Smooth muscle cell (in vitro differentiated cells): Measurements from ENCODE around the gene COPS6. TPM values are rescaled to one million over a fixed set of nuclear protein-coding genes. Genes with fewer than 3 reads are reported as not detected.

ENCODE experiments used
- DNase-seq: peaks from one replicate; lab custom pipeline; 2025; ENCODE audit not compliant: unreplicated experiment; lab: John Stamatoyannopoulos, UW
- H2AFZ ChIP-seq: fragments of 200-600 bp; sonication (generic); 2 replicates; pipeline ENCODE4 v1.6.0; 2016; ENCODE audit warnings: antibody characterized with exemption, low read depth, mild to moderate bottlenecking
- H3F3A ChIP-seq: fragments of 200-600 bp; sonication (generic); 2 replicates; pipeline ENCODE4 v1.6.0; 2017; ENCODE audit warnings: antibody characterized with exemption, low read depth
- H3K27ac ChIP-seq: fragments of 200-600 bp; sonication (generic); 2 replicates; pipeline ENCODE4 v1.5.1; 2016; ENCODE audit warnings: low read depth, mild to moderate bottlenecking
- H3K27me3 ChIP-seq: fragments of 200-600 bp; sonication (generic); 2 replicates; pipeline ENCODE4 v1.6.1; 2016; ENCODE audit warnings: low read depth, mild to moderate bottlenecking
- H3K36me3 ChIP-seq: fragments of 200-600 bp; sonication (generic); 2 replicates; pipeline ENCODE4 v1.5.1; 2016; ENCODE audit warnings: low read depth
- H3K4me1 ChIP-seq: fragments of 200-600 bp; sonication (generic); 2 replicates; pipeline ENCODE4 v1.5.1; 2016; ENCODE audit warnings: low read depth
- H3K4me2 ChIP-seq: fragments of 200-600 bp; sonication (generic); 2 replicates; pipeline ENCODE4 v1.6.0; 2016; ENCODE audit warnings: mild to moderate bottlenecking
- H3K4me3 ChIP-seq: fragments of 200-600 bp; sonication (generic); 2 replicates; pipeline ENCODE4 v1.5.1; 2016; ENCODE audit warnings: mild to moderate bottlenecking
- H3K79me2 ChIP-seq: fragments of 200-600 bp; sonication (generic); 2 replicates; pipeline ENCODE4 v1.6.0; 2016; ENCODE audit warnings: low read depth, mild to moderate bottlenecking
- H3K9ac ChIP-seq: fragments of 200-600 bp; sonication (generic); 2 replicates; pipeline ENCODE4 v1.6.0; 2016; ENCODE audit warnings: low read depth
- H3K9me3 ChIP-seq: fragments of 200-600 bp; sonication (generic); replicated peaks from 2 replicates; pipeline ENCODE4 v1.5.1; 2016; ENCODE audit warnings: low read depth
- H4K20me1 ChIP-seq: fragments of 200-600 bp; sonication (generic); 2 replicates; pipeline ENCODE4 v1.6.0; 2016; ENCODE audit warnings: low read depth
- WGBS: methylation state at CpG from one replicate; pipeline ENCODE4 v1.1.7; 2016; ENCODE audit warnings: low lambda C conversion rate; 5-methylcytosine and 5-hydroxymethylcytosine counted together
- polyA plus RNA-seq: library from polyadenylated mRNA; unstranded; fragments of >200 nt; fragmentation: Nextera tagmentation; extraction: Ambion mirVana; gene quantifications from 2 replicates; pipeline ENCODE4 v1.2.1, GENCODE V29; 2016
- total RNA-seq: library from RNA; depleted of rRNA; stranded (reverse); fragments of >200 nt; gene quantifications from 2 replicates; pipeline ENCODE4 v1.2.3, GENCODE V29; 2014
- TF ChIP-seq, protein P1 (sequence below): fragments of 200-600 bp; sonication (generic); IDR thresholded peaks from 2 replicates; pipeline ENCODE4 v1.5.1; 2017; ENCODE audit warnings: borderline replicate concordance, mild to moderate bottlenecking, antibody characterized with exemption; ENCODE audit not compliant: insufficient read depth, poor library complexity, severe bottlenecking

Gene COPS6
- total and polyA plus RNA-seq, 2 experiments from 2014 or later, result 107 to 259 TPM

DNA sequence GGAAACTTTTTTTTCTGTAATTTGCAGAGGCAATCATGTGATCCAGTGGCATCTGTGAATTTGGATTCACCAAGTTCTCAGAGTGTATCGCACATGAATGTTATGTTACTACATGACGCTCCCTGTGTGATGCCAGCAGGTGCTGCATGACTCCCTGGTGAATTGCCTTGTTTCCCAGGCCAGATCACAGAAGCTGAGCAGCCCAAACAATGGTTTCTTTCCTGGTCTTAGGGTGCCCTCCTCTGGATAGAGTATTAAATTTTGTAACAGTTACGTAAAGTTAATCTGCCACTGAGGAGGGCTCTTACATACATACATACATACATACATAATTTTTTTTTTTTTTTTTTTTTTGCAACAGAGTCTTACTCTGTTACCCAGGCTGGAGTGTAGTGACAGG is 35.6 kb upstream of the COPS6 start:
- TF ChIP-seq, protein P1, sequence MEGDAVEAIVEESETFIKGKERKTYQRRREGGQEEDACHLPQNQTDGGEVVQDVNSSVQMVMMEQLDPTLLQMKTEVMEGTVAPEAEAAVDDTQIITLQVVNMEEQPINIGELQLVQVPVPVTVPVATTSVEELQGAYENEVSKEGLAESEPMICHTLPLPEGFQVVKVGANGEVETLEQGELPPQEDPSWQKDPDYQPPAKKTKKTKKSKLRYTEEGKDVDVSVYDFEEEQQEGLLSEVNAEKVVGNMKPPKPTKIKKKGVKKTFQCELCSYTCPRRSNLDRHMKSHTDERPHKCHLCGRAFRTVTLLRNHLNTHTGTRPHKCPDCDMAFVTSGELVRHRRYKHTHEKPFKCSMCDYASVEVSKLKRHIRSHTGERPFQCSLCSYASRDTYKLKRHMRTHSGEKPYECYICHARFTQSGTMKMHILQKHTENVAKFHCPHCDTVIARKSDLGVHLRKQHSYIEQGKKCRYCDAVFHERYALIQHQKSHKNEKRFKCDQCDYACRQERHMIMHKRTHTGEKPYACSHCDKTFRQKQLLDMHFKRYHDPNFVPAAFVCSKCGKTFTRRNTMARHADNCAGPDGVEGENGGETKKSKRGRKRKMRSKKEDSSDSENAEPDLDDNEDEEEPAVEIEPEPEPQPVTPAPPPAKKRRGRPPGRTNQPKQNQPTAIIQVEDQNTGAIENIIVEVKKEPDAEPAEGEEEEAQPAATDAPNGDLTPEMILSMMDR, result no peak
- Histone ChIP-seq H3K9me3 (no peaks in the 10 kb centered on the region), H3K4me3 (no peak overlapping the region), H4K20me1 (no peaks in the 10 kb centered on the region), H2AFZ (no peak overlapping the region), H3F3A (peaks cover 1% of the 10 kb centered on the region), H3K9ac (no peak overlapping the region), H3K27me3 (no peaks in the 10 kb centered on the region), H3K79me2 (peaks cover 35% of the 10 kb centered on the region), H3K36me3 (peaks cover 7% of the 10 kb centered on the region), H3K4me1 (peaks cover 7% of the 10 kb centered on the region), H3K27ac (no peak overlapping the region), H3K4me2 (no peak overlapping the region)
- no peak for DNase-seq
- 88% methylated on average over 3 of the region's 3 CpGs for WGBS

DNA sequence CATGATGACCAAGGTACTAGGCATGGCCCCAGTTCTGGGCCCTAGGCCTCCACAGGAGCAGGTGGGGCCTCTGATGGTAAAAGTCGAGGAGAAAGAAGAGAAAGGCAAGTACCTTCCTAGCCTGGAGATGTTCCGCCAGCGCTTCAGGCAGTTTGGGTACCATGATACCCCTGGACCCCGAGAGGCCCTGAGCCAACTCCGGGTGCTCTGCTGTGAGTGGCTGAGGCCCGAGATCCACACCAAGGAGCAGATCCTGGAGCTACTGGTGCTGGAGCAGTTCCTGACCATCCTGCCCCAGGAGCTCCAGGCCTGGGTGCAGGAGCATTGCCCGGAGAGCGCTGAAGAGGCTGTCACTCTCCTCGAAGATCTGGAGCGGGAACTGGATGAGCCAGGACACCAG is 31.8 kb upstream of the COPS6 start:
- no peaks in the 10 kb centered on the region for H3K4me1 ChIP-seq
- no peak for DNase-seq
- H3K36me3 ChIP-seq, result peaks cover 12% of the 10 kb centered on the region
- TF ChIP-seq, protein P1, result no peak
- H3K9me3 ChIP-seq, result no peaks in the 10 kb centered on the region
- peaks cover 17% of the 10 kb centered on the region for H3K79me2 ChIP-seq
- H3K4me3 ChIP-seq, result no peak overlapping the region
- H2AFZ ChIP-seq, result no peak overlapping the region
- H3K9ac ChIP-seq, result no peak overlapping the region
- H3F3A ChIP-seq, result no peaks in the 10 kb centered on the region
- H3K27ac ChIP-seq, result no peak overlapping the region
- no peak overlapping the region for H3K4me2 ChIP-seq
- 96% methylated on average over 10 of the region's 10 CpGs for WGBS
- no peaks in the 10 kb centered on the region for H3K27me3 ChIP-seq
- no peaks in the 10 kb centered on the region for H4K20me1 ChIP-seq

DNA sequence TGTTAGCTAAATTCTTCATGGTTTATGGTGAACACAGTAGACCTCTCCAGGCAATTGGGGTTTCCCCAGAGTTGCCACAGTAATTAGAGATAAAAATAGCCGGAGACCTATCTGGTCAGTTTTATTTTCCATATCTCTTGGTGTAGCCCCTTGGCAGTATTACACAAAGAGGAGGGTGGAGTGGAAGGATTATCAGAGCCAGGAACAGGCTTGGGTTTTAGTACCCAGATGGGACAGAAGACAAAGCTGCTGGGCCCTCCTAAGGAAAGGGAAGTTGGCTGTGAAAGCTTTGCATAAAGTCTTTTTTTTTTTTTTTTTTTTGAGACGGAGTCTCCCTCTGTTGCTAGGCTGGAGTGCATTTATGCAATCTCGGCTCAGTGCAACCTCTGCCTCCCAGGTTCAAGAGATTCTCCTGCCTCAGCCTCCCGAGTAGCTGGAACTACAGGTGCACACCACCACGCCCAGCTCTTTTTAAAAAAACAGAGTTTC is 29.5 kb upstream of the COPS6 start:
- TF ChIP-seq, protein P1, result no peak
- WGBS, result 98% methylated on average over 5 of the region's 5 CpGs
- Histone ChIP-seq H3K36me3 (peaks cover 12% of the 10 kb centered on the region), H3K9me3 (no peaks in the 10 kb centered on the region), H3K4me1 (no peaks in the 10 kb centered on the region), H3K4me2 (no peak overlapping the region), H4K20me1 (no peaks in the 10 kb centered on the region), H3K79me2 (peaks cover 2% of the 10 kb centered on the region), H3K27ac (no peak overlapping the region), H3K4me3 (no peak overlapping the region), H3F3A (no peaks in the 10 kb centered on the region), H2AFZ (no peak overlapping the region), H3K27me3 (no peaks in the 10 kb centered on the region), H3K9ac (no peak overlapping the region)
- DNase-seq, result no peak

DNA sequence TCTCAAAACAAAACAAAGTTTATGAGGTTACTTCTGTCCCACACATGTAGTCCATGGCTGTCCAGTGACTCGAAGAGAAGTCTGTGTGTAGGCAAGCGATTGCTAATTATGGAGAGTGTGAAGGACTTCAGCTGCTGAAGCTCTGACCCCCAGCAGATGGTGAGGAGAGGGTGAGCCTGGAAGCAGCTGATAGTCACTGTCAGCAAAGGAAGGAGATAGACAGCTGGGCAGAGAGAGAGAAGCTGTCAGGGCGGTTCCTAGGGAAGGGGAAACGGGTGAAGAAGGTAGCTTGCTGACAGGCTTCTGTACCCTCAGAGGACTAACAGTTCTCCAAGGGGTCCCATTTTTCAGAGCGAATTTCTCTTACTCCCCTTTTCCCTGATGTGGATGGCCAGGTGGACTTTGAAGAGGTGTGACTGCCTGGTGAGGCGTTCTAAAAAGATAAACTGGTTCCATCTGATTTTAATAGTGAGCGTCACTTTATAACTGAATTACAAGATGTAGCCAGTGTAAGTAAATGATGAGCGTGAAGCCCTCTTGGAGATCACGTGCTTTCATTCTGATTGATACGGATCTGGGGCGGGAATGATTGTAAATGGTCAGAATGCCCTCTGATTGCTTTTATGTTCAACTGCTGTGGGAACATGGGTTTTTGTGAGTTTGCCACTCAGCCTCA is 27.1 kb upstream of the COPS6 start:
- no peak overlapping the region for H3K9ac ChIP-seq
- H3K27ac ChIP-seq, result no peak overlapping the region
- no peaks in the 10 kb centered on the region for H3K9me3 ChIP-seq
- H2AFZ ChIP-seq, result no peak overlapping the region
- TF ChIP-seq, protein P1, result no peak
- WGBS, result 97% methylated on average over 11 of the region's 11 CpGs
- H3K4me2 ChIP-seq, result no peak overlapping the region
- no peak overlapping the region for H3K4me3 ChIP-seq
- peaks cover 12% of the 10 kb centered on the region for H3K36me3 ChIP-seq
- no peaks in the 10 kb centered on the region for H4K20me1 ChIP-seq
- H3K4me1 ChIP-seq, result no peaks in the 10 kb centered on the region
- peaks cover 10% of the 10 kb centered on the region for H3F3A ChIP-seq
- DNase-seq, result no peak
- H3K27me3 ChIP-seq, result no peaks in the 10 kb centered on the region
- no peaks in the 10 kb centered on the region for H3K79me2 ChIP-seq
